Tibial nerve (tissue), 4 donors: ENCODE data around the gene UPK3BL1. TPM values are rescaled to one million over a fixed set of nuclear protein-coding genes. Genes with fewer than 3 reads are reported as not detected.
"Not testable (repeated sequence)": the region's sequence is repeated elsewhere in the genome, so short reads cannot be mapped to it uniquely, and the experiment has no call there.

Source experiments
- DNase-seq, 2 donors: peaks; one replicate each; pipeline ENCODE4 v3.0.0-alpha.2; 2019; ENCODE audit warnings: low spot score in 2 of 2
- H3K27ac ChIP-seq, 4 donors: fragments of 200-600 bp; sonication (generic) in 3 of 4; one replicate each; pipeline ENCODE4 v1.5.1; 2017 to 2019; ENCODE audit warnings: mild to moderate bottlenecking in 1 of 4
- H3K27me3 ChIP-seq, 2 donors: fragments of 200-600 bp; sonication (generic) in 1 of 2; one replicate each; pipeline versions ENCODE4 v1.5.1 to v1.6.0; 2017 to 2019
- H3K36me3 ChIP-seq, 3 donors: fragments of 200-600 bp; sonication (generic); one replicate each; pipeline ENCODE4 v1.5.1; 2018 to 2019
- H3K4me1 ChIP-seq, 4 donors: fragments of 200-600 bp; sonication (generic) in 3 of 4; one replicate each; pipeline ENCODE4 v1.5.1; 2017 to 2019
- H3K4me3 ChIP-seq, 4 donors: fragments of 200-600 bp; sonication (generic) in 3 of 4; one replicate each; pipeline ENCODE4 v1.5.1; 2017 to 2019; ENCODE audit warnings: mild to moderate bottlenecking in 1 of 4, moderate library complexity in 1 of 4
- H3K9me3 ChIP-seq, 4 donors: fragments of 200-600 bp; sonication (generic) in 3 of 4; one replicate each; pipeline ENCODE4 v1.5.1; 2017 to 2019
- WGBS, 2 donors: methylation state at CpG; one replicate each; pipeline ENCODE4 v1.1.5; 2018; 5-methylcytosine and 5-hydroxymethylcytosine counted together
- total RNA-seq, 4 donors: library from RNA; depleted of rRNA; stranded (reverse); fragments of >200 nt; gene quantifications; one replicate each; pipeline ENCODE4 v1.1.0, GENCODE V29; 2016

UPK3BL1 gene
- total RNA-seq, 4 donors from 2014 or later, result 30.6 to 56.1 (median 40.6) TPM

DNA sequence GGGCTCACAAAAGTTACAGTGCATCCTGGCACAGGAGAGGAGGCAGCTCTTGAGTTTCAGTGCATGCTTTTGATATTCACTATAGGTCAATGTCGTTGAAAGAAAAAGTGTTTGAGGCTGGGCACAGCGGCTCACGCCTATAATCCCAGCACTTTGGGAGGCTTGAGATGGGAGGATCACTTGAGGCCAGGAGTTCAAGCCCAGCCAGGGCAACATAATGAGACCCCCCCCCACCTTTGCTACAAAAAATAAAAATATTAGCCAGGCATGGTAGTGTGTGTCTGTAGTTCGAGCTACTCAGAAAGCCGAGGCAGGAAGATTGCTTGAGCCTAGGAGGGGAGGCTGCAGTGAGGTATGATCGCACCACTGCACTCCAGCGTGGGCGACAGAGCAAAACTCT is 24.5 kb downstream of the UPK3BL1 start:
- not testable (repeated sequence) for DNase-seq

DNA sequence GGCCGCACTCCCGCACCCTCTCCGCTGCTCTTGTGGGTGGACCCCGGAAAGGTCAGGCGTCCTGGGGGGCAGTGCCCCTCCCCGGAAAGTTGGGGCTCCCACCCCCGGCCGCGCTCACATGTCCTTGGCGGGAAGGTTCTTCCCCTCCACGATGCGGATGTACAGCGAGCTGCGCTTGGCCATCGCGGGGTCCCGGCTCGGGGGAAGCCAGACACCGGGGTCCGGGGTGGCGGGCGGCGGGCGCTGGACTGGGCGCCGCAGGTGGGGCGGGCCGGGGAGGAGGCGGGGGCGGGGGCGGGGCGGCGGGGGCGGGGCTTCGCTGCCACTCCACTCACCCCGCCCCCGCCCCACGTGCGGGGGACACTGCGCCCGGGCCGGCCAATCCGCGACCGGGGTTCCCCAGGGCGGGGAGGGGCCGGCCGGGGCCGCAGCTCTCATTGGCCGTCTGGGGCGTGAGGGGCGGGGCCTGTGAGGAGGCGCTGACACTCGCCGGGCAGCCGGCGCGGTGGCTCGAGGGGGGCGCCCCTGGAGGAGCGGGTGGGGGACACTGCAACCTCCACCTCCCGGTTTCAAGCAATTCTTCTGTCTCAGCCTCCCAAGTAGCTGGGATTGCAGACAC is 26.0 kb downstream of the UPK3BL1 start, which contains the start of gene RASA4:
Gene RASA4 (minus strand): TSS at position 250 of the 619 bp plus-strand sequence. CDS start 67 bp downstream, at position 183.
- DNase-seq, result peak in 1 of 2 donors; percentile 5
- H3K27ac ChIP-seq, result peak within 1 kb of the TSS in 1 of 4 donors; percentile 66
- no CpG with 5 or more reads among the region's 62 CpGs for WGBS, 2 donors

More for the DNA sequence above, 24.5 kb downstream of the UPK3BL1 start:
- not testable (repeated sequence) for H3K9me3 ChIP-seq, H3K4me3 ChIP-seq, H3K4me1 ChIP-seq, H3K27me3 ChIP-seq, H3K36me3 ChIP-seq, H3K27ac ChIP-seq
- WGBS, 2 donors, result 87 to 100% methylated on average over 3 of the region's 8 CpGs

DNA sequence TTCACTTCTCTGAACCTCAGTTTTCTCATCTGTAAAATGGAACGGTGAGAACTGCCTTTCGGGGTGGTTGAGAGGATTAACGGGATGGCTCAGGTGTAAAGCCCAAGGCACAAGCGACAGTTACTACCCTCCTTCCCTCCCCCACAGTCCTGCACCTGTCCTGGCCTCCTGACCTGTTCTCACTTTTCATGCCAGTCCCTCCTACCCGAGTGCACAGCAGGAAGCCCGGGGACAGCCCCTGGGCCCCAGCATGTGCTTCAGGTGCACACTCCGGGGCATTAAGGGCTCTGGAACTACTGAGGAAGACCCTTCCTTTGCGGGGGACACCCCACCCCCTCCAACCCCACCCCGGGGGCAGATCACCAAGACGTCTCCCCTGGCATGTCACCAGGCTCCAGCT is 26.7 kb downstream of the UPK3BL1 start:
- not testable (repeated sequence) for H3K27me3 ChIP-seq, H3K4me1 ChIP-seq, H3K4me3 ChIP-seq, H3K9me3 ChIP-seq, DNase-seq, H3K36me3 ChIP-seq, H3K27ac ChIP-seq
- WGBS, 2 donors, result no CpG with 5 or more reads among the region's 10 CpGs

More for the DNA sequence above, 26.0 kb downstream of the UPK3BL1 start, which contains the start of gene RASA4:
- H3K4me3 ChIP-seq, result peak within 1 kb of the TSS; percentile 29 to 50 (median 37)
- not testable (repeated sequence) for H3K27me3 ChIP-seq, H3K9me3 ChIP-seq, H3K36me3 ChIP-seq, H3K4me1 ChIP-seq

DNA sequence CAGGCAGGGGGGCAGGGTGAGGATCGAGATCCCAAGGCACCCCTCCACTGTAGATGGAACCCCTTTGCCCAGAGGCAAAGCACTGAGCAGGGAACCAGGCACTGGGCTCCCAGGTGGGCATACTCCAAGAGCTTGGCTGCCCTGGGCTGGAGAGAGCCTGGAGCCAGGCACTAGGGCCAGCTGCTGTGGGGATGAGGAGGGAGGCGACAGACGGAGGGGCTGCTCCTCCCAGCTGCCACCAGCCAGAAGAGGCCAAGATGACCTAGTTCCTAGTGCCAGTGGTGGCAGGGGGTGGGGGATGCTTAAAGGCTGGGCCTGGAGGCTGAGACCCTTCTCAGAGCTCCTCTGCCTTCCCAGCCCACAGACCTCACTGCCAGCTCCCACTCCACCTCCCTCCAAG is 27.7 kb downstream of the UPK3BL1 start:
- H3K27me3 ChIP-seq, H3K4me3 ChIP-seq, H3K36me3 ChIP-seq, DNase-seq, H3K4me1 ChIP-seq, H3K27ac ChIP-seq, H3K9me3 ChIP-seq: not testable (repeated sequence)
- no CpG with 5 or more reads among the region's 3 CpGs for WGBS, 2 donors

DNA sequence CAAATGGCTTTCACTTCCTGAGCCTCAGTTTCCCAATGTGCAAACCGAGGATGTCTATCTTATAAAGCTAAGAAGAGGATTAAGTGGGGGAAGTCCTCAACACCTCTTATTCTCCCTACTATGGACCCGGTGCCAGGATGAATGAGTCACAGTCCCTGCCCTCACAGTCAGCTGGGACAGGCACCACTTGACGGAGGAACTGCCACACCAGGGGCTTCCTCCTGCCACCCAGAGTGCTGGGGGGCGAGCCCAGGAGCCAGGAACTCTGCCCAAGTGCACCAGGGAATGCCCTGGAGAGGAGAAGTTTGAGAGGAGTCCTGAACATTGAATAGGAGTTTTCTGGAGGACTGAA is 28.3 kb downstream of the UPK3BL1 start:
- H3K27me3 ChIP-seq, H3K9me3 ChIP-seq, H3K27ac ChIP-seq, H3K4me3 ChIP-seq, H3K36me3 ChIP-seq, DNase-seq, H3K4me1 ChIP-seq: not testable (repeated sequence)
- no CpG with 5 or more reads among the region's 4 CpGs for WGBS, 2 donors

DNA sequence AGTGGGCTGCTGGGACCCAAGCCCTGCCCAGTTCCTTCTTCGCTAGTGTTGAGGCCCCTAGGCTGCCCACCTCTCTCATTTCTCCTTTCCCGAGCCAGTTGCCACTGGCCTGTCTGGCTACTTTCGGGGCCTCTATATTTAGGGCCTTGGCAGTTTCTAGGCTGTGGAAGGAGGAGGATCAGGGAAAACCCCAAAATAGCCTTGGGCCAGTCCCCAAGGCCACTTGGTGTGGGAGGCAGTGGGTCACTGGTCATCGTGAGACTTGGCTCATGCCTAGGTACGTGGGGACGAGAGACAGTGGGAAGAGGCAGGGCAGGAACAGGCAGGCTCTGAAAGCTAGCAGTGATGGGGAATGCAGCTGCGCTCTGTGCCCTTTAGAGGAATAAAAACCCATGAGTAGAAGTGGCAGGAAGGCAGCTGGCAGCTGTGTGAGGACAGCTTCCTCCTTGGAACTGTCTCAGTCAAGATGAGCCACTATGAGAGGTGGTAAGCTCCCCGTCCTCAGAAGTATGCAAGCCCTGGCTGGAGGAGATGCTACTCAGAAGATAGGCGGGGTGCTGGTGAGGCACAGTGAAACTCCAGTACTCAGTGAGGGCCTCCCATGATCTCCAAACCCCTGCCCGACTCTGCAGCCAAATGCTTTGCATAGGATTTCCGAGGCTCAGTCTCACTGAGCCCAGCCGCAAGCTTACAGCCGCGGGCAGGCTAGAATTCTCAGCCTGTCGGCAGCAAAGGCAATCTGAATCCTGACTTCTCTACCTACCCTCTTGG is 28.8 kb downstream of the UPK3BL1 start:
- H3K4me3 ChIP-seq, H3K36me3 ChIP-seq, H3K9me3 ChIP-seq, H3K4me1 ChIP-seq, H3K27me3 ChIP-seq: not testable (repeated sequence)
- DNase-seq, result peak in 1 of 2 donors; percentile 4
- peak overlapping the region in 2 of 4 donors; percentile 47 to 70 for H3K27ac ChIP-seq
- WGBS, 2 donors, result 44% methylated on average over 3 of the region's 15 CpGs; no CpG with 5 or more reads in 1 of the 2 donors

DNA sequence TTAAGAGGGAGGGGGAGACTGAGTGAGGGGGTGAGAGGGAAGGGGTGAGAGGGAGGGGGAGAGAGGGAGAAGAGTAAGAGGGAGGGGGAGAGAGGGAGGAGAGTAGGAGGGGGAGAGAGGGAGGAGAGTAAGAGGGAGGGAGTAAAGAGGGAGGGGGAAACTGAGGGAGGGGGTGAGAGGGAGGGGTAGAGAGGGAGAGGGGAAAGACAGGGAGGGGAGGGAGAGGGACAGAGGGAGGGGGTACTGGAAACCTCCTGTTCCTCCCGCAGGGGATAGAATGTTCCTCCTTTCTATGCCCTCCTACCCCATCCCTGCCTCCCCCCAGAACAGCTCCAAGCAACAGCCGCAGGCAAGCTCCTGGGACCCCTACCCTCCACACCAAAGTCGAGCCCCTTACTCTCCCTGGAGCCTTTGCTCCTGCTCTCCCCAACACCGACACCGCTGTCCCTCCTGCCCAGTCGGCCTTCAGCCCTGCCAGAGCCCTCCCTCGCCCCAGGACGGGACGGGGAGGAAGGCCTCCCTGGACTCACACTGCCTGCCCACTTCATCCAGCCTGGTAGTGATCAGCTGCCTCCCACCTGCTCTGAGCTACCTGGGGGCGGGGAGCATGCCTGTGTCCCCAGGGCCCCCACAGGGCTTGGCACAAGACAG is 30.8 kb downstream of the UPK3BL1 start:
- 7% methylated on average over 7 of the region's 10 CpGs; no CpG with 5 or more reads in 1 of the 2 donors for WGBS, 2 donors
- not testable (repeated sequence) for H3K9me3 ChIP-seq, H3K4me1 ChIP-seq, H3K36me3 ChIP-seq, H3K27me3 ChIP-seq, H3K4me3 ChIP-seq
- H3K27ac ChIP-seq, result peak overlapping the region in 2 of 4 donors; percentile 56 to 66
- DNase-seq, result peak in 1 of 2 donors; percentile 5

DNA sequence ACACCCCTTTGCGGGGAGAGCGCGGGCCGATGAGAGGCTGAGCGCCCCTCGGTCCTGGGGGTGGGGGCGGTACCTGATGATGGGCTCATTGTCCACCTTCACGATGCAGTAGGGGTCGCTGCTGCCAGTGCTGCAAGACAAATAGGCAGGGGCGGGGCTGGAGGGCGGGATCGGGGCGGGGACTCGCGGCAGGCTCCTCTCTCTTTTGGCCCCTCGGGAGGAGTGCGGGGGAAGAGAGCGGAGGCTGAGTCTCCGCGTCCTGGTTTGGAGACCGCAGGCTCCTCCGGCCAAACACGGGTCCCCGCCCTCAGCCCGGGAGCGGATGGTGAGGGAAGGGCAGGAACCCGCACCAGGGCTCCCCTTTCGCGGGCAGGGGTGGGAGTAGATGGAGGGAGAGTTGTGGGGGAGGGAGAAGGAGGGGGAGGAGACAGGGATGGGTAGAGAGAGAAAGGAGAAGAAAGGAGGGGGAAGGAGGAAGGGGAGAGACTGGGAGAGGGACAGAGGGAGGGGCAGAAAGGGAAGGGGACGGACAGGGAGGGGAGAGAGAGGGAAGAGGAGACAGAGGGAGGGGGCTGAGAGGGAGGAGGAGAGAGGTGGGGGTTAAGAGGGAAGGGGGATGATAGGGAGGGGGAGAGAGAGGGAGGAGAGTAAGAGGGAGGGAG is 31.4 kb downstream of the UPK3BL1 start:
- not testable (repeated sequence) for DNase-seq, H3K27ac ChIP-seq, H3K9me3 ChIP-seq, H3K4me1 ChIP-seq, H3K27me3 ChIP-seq, H3K36me3 ChIP-seq, H3K4me3 ChIP-seq
- no CpG with 5 or more reads among the region's 30 CpGs for WGBS, 2 donors

DNA sequence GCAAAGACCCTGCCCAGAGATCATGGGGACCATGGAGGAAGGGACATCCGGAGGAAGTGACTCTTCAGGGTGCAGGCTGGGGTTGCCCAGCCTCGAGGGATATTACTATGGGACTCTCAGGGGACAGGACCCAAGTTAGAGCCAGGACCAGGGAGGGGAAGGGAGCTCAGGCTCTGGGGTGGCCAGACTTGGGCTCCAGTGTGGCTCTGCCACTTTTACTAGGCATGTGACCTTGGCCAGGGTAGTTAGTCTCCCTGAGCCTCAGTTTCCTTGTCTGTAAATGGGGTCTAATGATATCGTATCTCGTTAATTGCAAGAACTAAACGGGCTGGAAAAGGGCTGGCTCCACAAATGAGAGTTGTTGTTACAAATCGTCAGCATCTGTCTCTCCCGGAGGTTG is 32.1 kb downstream of the UPK3BL1 start:
- H3K9me3 ChIP-seq, H3K4me1 ChIP-seq, H3K4me3 ChIP-seq, H3K36me3 ChIP-seq, H3K27me3 ChIP-seq, H3K27ac ChIP-seq, DNase-seq: not testable (repeated sequence)
- 48% methylated on average over 3 of the region's 7 CpGs; no CpG with 5 or more reads in 1 of the 2 donors for WGBS, 2 donors

DNA sequence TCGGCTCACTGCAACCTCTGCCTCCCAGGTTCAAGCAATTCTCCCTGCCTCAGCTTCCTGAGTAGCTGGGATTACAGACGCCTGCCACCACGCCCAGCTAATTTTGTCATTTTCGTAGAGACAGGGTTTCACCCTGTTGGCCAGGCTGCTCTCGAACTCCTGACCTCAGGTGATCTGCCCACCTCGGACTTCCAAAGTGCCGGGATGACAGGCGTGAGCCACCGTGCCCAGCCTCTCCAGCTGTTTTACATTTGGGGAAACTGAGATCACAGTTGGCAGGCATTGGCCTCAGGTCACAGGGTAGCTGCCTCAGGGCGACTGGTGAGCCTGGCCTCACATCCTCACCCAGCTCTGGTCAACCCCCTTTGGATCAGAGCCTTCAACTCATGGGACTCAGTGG is 32.9 kb downstream of the UPK3BL1 start:
- not testable (repeated sequence) for DNase-seq, H3K4me1 ChIP-seq, H3K9me3 ChIP-seq, H3K27ac ChIP-seq, H3K27me3 ChIP-seq, H3K36me3 ChIP-seq, H3K4me3 ChIP-seq
- WGBS, 2 donors, result no CpG with 5 or more reads among the region's 10 CpGs

DNA sequence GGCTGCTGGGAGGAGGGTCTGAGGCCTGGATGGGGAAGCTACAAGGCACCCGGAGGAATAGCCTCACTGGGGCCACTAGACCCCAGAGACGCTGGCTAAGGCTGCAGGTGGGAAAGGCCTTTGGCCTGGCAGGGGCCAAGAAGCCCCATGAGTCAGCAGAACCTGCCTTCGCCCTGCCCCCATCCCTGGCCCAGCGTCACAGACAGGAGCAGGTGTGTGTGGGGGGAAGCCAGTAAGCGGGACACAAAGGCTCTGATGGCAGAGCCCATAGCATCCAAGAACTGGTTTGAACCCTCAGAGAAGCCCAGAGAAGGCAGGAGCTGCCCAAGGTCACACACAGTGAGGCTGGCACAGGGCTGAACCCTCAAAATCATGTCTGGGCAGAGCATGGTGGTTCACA is 35.7 kb downstream of the UPK3BL1 start:
- WGBS, 2 donors, result no CpG with 5 or more reads among the region's 5 CpGs
- not testable (repeated sequence) for H3K9me3 ChIP-seq, H3K4me1 ChIP-seq, H3K36me3 ChIP-seq, H3K4me3 ChIP-seq, H3K27ac ChIP-seq, H3K27me3 ChIP-seq, DNase-seq

DNA sequence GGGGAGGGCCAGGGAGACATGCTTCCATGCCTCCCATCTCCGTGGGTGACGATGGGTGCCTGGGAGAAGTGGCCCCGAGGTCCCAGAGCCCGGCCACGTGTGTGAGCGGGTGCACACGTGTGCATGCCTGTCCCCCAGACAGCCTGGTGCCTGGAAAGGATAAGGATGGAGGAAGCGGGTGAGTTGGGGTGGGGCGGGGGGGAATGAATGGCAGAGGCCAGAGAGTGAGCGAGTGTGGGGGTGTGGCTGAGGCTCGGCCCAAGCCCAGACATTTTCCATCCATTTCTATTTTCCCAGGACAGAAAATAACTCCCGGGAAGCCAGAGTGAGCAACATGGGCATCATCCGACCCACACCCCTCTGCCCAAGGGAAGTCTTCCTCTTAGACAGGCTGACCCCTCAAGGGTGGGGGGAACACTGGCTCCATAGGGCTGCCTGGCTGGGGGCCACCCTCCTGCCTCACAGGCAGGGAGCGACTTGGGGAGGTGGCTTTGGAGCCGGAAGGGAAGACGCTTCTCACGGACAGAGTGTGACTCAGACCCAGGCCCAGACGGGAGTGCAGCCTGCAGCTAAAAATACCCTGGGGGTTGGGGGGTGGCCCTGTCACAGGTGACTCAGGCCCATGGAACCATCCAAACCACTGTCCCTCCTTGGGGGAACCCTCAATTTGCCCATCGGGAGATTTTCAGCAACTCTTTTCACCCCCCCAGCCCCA is 38.0 kb downstream of the UPK3BL1 start:
- H3K36me3 ChIP-seq, H3K27ac ChIP-seq, H3K4me3 ChIP-seq, H3K4me1 ChIP-seq, DNase-seq, H3K27me3 ChIP-seq, H3K9me3 ChIP-seq: not testable (repeated sequence)
- no CpG with 5 or more reads among the region's 19 CpGs for whole genome bisulfite sequencing, 2 donors

DNA sequence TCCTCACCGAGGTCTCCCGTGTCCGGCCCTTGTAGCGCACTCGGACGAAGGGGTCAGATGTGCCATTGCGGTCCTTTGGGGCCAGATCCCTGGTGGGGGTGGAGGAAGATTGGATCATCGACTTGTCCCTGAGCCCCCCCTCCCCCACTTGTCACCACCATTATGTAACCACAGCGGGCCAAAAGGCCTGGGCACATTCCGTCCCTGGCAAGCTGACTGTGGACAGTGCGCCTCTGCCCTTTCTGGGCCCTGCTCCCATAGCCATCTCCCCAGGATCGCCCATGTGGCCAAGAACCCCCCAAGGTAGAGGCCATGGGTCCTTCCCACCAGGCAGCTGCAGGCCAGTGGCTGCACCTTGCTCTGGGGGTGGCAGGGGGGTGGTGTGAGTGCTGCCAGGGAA is 40.3 kb downstream of the UPK3BL1 start:
- not testable (repeated sequence) for H3K9me3 ChIP-seq, H3K27ac ChIP-seq, H3K27me3 ChIP-seq, H3K36me3 ChIP-seq, H3K4me3 ChIP-seq, H3K4me1 ChIP-seq, DNase-seq
- WGBS, 2 donors, result no CpG with 5 or more reads among the region's 12 CpGs
